ENCODE data around the gene ISG15.

GRCh38 chr1:1033731-1034438, 20.6 kb downstream of the ISG15 start:
- TF ChIP-seq EZH2 (IDR thresholded peaks at IDR 0.05) (no peak), POLR2AphosphoS5 (IDR thresholded peaks at IDR 0.05; ENCODE audit: borderline replicate concordance, low read depth, low read length) (no peak), FOXP2 (optimal IDR thresholded peaks at IDR 0.05; ENCODE audit: control extremely low read depth, extremely low read length, insufficient read depth) (no peak)
